ENCODE data around the gene TMEM120A.

TMEM120A gene

DNA sequence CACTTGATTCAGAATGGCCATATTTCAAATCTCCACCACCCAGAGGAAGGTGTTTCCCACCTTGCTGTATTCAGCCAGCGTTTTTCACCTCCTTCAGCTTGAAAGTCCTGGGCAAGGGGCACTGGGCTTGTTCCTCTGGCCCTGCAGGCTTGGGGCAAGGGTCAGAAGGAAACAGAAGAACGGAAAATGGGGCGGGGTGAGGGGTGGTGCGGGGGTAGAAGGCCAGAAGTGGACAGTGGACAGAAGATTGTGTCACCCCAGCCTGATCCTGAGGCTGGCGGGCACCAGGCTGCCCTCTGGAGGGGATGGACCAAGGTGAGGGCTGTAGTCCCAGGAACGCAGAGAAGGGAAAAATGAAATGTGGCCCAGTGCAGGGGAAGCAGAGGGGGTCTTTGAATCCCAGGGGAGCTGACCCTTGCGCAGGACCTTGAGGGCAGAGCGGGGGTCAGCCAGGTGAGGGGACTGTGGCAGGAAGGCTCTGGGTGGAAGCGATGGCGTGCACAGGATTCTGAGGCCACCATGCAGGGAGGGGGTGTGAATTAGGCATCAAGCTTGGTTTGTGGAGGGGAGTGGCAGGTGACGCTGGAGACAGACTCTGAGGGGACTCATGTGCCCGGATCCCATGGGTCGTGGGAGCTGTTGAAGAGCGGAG is 23.0 kb downstream of the TMEM120A start:
- Histone ChIP-seq H3K27me3 (ENCODE audit: insufficient read depth, low read length) (no peaks in the 10 kb centered on the region), H3K9me3 (ENCODE audit: insufficient read depth, low read depth, low read length) (no peaks in the 10 kb centered on the region), H3K9ac (ENCODE audit: low read depth, low read length) (no peak overlapping the region), H3K27ac (ENCODE audit: low read length) (no peak overlapping the region), H3K4me3 (ENCODE audit: low read length) (no peak overlapping the region), H3K4me1 (ENCODE audit: insufficient read depth, low read length) (no peaks in the 10 kb centered on the region), H3K36me3 (ENCODE audit: insufficient read depth, low read depth, low read length) (peaks cover 33% of the 10 kb centered on the region)

DNA sequence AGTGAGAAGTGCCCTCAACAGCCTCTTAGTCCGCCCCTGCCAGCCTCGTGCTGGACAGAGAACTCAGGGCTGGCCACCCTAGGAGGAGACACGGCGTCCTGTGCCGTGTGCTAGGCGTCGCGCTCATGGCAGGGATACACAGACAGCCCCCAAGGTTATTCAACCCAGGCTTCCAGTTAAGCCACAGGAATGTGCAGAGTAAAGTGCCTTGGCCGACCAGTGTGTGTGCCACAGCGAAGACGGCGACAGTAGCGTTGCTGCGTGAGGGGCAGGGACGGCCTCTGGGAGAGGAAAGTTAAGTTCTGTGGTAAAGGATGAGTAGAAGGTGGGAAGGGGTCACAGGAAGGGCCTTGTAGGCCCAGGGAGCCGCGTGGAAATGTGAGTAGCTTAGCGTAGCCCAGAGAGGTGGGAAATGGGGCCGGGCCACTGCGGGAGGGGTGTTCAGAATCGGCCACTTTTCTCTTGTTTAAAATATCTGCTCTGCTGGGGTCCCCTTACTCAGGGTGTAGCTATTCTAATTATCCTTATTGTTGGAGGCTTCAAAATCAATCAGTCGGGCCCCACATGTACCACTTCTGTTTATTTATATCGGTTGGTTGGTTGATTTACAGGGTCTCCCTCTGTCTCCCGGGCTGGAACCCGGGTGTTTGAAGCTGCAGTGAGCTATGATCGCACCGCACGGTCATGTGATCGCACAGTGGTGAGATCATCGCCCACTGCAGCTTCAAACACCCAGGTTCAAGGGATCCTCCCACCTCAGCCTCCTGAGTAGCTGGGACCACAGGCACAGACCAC is 24.5 kb downstream of the TMEM120A start:
- Histone ChIP-seq H3K36me3 (ENCODE audit: insufficient read depth, low read depth, low read length) (peaks cover 44% of the 10 kb centered on the region), H3K4me3 (ENCODE audit: low read length) (no peak overlapping the region), H3K4me1 (ENCODE audit: insufficient read depth, low read length) (no peaks in the 10 kb centered on the region), H3K9ac (ENCODE audit: low read depth, low read length) (no peak overlapping the region), H3K27me3 (ENCODE audit: insufficient read depth, low read length) (no peaks in the 10 kb centered on the region), H3K27ac (ENCODE audit: low read length) (no peak overlapping the region), H3K9me3 (ENCODE audit: insufficient read depth, low read depth, low read length) (no peaks in the 10 kb centered on the region)

DNA sequence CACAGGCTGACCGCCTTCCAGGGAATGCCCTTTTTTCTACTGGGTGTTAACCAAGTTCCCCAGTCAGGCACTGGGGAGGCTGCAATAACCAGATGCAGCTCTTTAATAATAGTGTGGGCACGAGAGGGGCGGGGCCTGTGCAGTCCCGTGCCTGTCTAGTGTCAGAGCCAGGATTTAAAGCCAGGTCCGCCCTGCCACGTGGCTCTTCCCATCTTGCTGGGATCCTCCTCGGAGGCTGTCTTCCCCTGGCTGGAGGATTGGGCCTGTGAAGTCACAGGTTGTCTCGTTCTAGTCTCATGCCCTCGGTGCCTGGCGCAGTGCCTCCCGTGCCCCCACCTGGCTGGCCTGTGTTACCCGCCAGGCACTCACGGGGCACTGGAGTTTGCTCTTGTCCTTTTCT is 25.2 kb downstream of the TMEM120A start:
- Histone ChIP-seq H3K27me3 (ENCODE audit: insufficient read depth, low read length) (no peaks in the 10 kb centered on the region), H3K4me3 (ENCODE audit: low read length) (no peak overlapping the region), H3K4me1 (ENCODE audit: insufficient read depth, low read length) (no peaks in the 10 kb centered on the region), H3K9me3 (ENCODE audit: insufficient read depth, low read depth, low read length) (no peaks in the 10 kb centered on the region), H3K27ac (ENCODE audit: low read length) (no peak overlapping the region), H3K36me3 (ENCODE audit: insufficient read depth, low read depth, low read length) (peaks cover 44% of the 10 kb centered on the region), H3K9ac (ENCODE audit: low read depth, low read length) (no peak overlapping the region)

DNA sequence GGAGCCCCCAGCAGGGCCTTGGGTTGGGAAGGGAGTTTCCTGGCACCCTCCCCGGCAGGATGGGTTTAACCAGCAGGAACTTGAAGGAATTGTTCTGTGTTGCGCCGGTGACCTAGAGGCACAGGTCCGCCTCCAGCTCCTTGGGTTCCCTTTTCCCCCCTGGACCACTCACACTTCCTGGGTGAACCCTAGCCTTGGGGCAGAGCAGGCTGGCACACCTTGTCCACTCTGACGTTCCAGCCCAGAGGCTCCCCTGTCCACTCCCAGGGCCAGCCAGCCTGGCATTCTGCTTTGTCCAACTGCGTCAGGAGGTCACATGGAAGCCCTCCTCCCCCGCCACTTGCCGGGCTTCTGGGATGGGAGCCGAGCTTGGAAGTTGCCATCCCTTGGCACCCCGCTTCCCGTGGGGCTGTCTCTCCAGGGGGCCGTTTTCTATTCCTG is 25.8 kb downstream of the TMEM120A start:
- Histone ChIP-seq H3K36me3 (ENCODE audit: insufficient read depth, low read depth, low read length) (peaks cover 39% of the 10 kb centered on the region; the same call in 1 of the 2 replicates), H3K9ac (ENCODE audit: low read depth, low read length) (no peak overlapping the region), H3K27ac (ENCODE audit: low read length) (no peak overlapping the region), H3K27me3 (ENCODE audit: insufficient read depth, low read length) (no peaks in the 10 kb centered on the region), H3K4me1 (ENCODE audit: insufficient read depth, low read length) (no peaks in the 10 kb centered on the region), H3K4me3 (ENCODE audit: low read length) (no peak overlapping the region), H3K9me3 (ENCODE audit: insufficient read depth, low read depth, low read length) (no peaks in the 10 kb centered on the region)

DNA sequence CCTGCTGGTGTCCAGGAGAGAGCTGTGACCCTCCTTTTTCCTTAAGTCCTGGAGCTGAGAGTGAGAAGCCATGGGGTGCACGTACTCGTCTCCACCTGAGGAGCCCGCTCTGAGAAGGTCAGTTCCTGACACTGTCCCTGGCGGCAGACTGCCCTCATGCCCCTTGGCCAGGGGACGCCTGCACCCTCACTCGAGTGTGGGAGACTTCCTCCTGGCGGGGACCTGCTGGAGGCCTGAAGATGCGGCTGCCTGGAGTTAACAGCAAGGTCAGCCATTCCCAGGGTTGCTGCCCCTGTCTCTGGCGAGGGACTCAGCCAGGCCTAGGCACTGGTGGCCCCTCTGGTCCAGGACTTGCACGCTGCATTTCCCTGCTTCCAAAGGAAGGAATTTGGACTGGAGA is 26.4 kb downstream of the TMEM120A start:
- no peak overlapping the region for H3K9ac ChIP-seq (ENCODE audit: low read depth, low read length)
- no peaks in the 10 kb centered on the region for H3K9me3 ChIP-seq (ENCODE audit: insufficient read depth, low read depth, low read length)
- H3K27me3 ChIP-seq (ENCODE audit: insufficient read depth, low read length): no peaks in the 10 kb centered on the region
- no peak overlapping the region for H3K4me3 ChIP-seq (ENCODE audit: low read length)
- H3K27ac ChIP-seq (ENCODE audit: low read length): no peak overlapping the region
- peaks cover 39% of the 10 kb centered on the region; the same call in 1 of the 2 replicates for H3K36me3 ChIP-seq (ENCODE audit: insufficient read depth, low read depth, low read length)
- H3K4me1 ChIP-seq (ENCODE audit: insufficient read depth, low read length): no peaks in the 10 kb centered on the region

DNA sequence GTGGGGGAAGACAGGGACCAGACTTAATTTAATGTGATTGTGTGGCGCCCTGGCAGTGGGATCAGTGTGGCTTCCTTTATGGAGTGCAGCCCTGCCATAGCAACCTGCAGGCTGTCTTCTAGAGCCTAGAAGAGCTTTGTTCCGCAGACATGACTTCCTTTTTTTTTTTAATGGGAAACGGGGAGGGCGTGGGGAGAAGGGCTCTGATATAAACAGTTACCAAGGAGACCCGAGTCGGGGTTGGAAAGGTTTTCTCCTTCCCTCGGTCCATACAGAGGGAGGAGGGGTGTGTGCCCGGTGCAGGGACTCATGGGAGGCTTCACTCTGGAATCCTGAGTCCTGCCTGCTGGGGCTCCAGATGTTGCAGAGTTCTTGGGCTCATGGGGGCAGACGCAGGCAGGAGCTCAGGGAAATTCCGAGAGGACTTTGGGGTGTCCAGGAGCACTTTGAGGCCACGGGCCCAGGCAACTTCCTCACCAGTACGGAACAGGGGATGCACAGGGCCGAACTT is 26.9 kb downstream of the TMEM120A start:
- H3K4me3 ChIP-seq (ENCODE audit: low read length): no peak overlapping the region
- no peak overlapping the region for H3K9ac ChIP-seq (ENCODE audit: low read depth, low read length)
- peaks cover 39% of the 10 kb centered on the region; the same call in 1 of the 2 replicates for H3K36me3 ChIP-seq (ENCODE audit: insufficient read depth, low read depth, low read length)
- no peaks in the 10 kb centered on the region for H3K27me3 ChIP-seq (ENCODE audit: insufficient read depth, low read length)
- no peaks in the 10 kb centered on the region for H3K4me1 ChIP-seq (ENCODE audit: insufficient read depth, low read length)
- H3K9me3 ChIP-seq (ENCODE audit: insufficient read depth, low read depth, low read length): no peaks in the 10 kb centered on the region
- no peak overlapping the region for H3K27ac ChIP-seq (ENCODE audit: low read length)

DNA sequence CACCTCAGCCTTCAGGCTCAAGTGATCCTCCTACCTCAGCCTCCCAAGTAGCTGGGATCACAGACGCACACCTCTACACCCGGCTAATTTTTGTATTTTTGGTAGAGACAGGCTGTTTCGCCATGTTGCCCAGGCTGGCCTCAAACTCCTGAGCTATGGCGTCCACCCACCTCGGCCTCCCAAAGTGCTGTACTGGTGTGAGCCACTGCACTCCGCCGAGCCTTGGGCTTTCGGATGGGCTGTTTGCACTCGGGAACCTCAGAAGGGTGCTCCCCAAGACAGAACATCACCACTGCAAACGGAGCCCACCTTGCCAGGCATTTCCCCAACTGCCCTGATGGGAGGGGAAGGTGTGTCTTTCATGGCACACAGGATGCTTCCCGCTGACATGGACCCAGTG is 27.3 kb downstream of the TMEM120A start:
- Histone ChIP-seq H3K9ac (ENCODE audit: low read depth, low read length) (no peak overlapping the region), H3K36me3 (ENCODE audit: insufficient read depth, low read depth, low read length) (peaks cover 36% of the 10 kb centered on the region; the same call in 1 of the 2 replicates), H3K4me1 (ENCODE audit: insufficient read depth, low read length) (no peaks in the 10 kb centered on the region), H3K4me3 (ENCODE audit: low read length) (no peak overlapping the region), H3K27ac (ENCODE audit: low read length) (no peak overlapping the region), H3K27me3 (ENCODE audit: insufficient read depth, low read length) (no peaks in the 10 kb centered on the region), H3K9me3 (ENCODE audit: insufficient read depth, low read depth, low read length) (no peaks in the 10 kb centered on the region)

DNA sequence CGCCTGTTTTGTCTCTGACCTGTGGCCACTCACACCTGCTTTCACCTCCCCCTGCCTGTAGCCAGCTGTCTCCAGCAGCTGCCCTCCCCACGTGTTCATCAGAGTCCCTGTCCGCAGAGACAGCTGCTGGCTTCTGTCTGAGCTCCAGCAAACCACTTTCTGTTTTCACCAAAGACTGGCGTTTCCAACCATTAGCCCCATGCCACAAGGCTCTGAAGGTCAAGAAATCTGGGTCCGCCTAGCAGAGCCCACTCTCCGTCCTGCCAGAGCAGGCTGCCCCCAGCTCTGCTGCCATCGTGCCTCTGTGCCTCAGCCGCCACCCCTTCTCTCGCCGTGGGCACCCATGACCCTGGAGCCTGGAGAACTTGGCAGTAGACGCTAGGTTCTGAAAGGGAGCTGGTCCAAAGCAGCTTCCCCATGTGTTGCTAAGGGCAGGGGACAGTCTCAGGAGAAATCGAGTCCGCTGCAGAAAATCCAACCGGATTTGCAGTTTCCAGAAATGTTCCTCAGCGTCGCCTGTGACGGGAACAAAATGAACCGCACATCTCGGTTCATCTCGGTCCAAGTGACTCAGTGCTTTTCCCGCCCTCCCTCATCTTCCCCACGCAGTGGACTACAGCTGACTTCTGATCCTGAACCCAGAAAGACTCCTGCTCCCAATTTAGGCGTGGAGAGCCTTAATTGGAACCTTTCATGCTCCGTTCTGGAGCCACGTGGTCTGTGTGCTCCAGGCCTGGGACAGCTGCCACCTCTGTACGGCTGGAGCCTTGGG is 28.0 kb downstream of the TMEM120A start:
- H3K4me1 ChIP-seq (ENCODE audit: insufficient read depth, low read length): no peaks in the 10 kb centered on the region
- H3K9ac ChIP-seq (ENCODE audit: low read depth, low read length): no peak overlapping the region
- H3K36me3 ChIP-seq (ENCODE audit: insufficient read depth, low read depth, low read length): peaks cover 42% of the 10 kb centered on the region; the same call in 1 of the 2 replicates
- H3K27me3 ChIP-seq (ENCODE audit: insufficient read depth, low read length): no peaks in the 10 kb centered on the region
- no peak overlapping the region for H3K27ac ChIP-seq (ENCODE audit: low read length)
- no peak overlapping the region for H3K4me3 ChIP-seq (ENCODE audit: low read length)
- H3K9me3 ChIP-seq (ENCODE audit: insufficient read depth, low read depth, low read length): no peaks in the 10 kb centered on the region

DNA sequence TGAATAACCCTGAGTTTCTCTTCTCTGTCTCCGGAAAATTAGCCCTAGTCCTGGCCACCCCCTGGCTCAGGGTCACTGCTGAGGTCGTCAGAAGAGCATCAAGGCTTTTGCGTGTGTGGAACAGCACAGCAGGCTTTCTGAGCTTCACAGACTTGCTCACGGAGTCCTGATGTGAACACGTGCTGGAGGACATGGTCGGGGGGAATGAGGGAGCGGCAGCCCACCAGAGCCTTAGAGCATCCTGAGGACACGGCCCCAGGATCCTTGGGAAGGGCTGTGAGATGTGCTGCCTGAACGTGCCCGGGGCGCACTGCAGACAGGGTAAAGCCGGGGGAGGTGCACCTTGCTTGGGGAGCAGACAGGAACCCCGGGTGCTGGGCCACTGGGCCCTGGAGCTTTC is 28.8 kb downstream of the TMEM120A start:
- H3K4me3 ChIP-seq (ENCODE audit: low read length): no peak overlapping the region
- peaks cover 42% of the 10 kb centered on the region; the same call in 1 of the 2 replicates for H3K36me3 ChIP-seq (ENCODE audit: insufficient read depth, low read depth, low read length)
- H3K9ac ChIP-seq (ENCODE audit: low read depth, low read length): no peak overlapping the region
- no peak overlapping the region for H3K27ac ChIP-seq (ENCODE audit: low read length)
- no peaks in the 10 kb centered on the region for H3K4me1 ChIP-seq (ENCODE audit: insufficient read depth, low read length)
- H3K9me3 ChIP-seq (ENCODE audit: insufficient read depth, low read depth, low read length): no peaks in the 10 kb centered on the region
- H3K27me3 ChIP-seq (ENCODE audit: insufficient read depth, low read length): no peaks in the 10 kb centered on the region

DNA sequence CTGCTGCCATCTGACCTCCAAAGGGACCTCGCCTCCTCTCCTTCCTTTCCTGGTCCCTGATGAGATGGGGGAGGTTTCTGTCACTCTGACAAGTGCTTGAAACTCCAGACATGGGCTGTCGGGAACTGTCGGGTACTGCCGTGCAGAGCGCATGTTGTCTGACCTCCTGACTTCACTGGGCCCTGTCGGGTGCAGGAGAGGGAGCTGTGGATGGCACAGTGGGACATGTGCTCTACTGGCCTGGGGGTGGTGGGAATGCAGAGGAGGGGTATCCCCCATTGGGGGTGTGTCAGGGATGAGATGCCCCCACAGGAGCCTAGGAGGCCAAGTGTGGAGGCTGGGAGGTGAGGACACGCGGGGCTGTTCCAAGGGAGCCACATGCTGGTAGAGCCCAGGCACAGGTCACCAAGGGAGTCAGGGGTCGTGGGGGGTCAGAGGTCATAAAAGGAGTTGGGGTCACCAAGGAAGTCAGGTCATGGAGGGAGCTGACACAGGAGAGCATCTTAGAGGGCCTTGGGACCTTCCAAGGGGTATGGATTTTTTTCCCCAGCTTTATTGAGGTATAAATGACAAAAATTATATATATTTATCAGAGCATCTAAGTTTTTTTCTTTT is 30.9 kb downstream of the TMEM120A start:
- peaks cover 58% of the 10 kb centered on the region for H3K36me3 ChIP-seq (ENCODE audit: insufficient read depth, low read depth, low read length)
- H3K9me3 ChIP-seq (ENCODE audit: insufficient read depth, low read depth, low read length): no peaks in the 10 kb centered on the region
- no peaks in the 10 kb centered on the region for H3K4me1 ChIP-seq (ENCODE audit: insufficient read depth, low read length)
- no peaks in the 10 kb centered on the region for H3K27me3 ChIP-seq (ENCODE audit: insufficient read depth, low read length)
- no peak overlapping the region for H3K4me3 ChIP-seq (ENCODE audit: low read length)
- H3K27ac ChIP-seq (ENCODE audit: low read length): no peak overlapping the region
- H3K9ac ChIP-seq (ENCODE audit: low read depth, low read length): no peak overlapping the region

All from iPS-20b (cell line).